Body of pancreas (tissue), 4 donors: ENCODE results near the gene TBC1D17. TPM values are rescaled to one million over a fixed set of nuclear protein-coding genes. Genes with fewer than 3 reads are reported as not detected.
A peak's percentile ranks its signal among the peaks of the same experiment; 100 is the strongest.

Experiments
- ATAC-seq: fragments of 150-250 bp; one replicate; pipeline ENCODE4 v1.9.1; 2016
- DNase-seq, 4 donors: peaks; one replicate each; pipeline ENCODE4 v3.0.0-alpha.2; 2019
- H3K27ac ChIP-seq, 4 donors: fragments of 200-600 bp; sonication (generic); 1 replicate in 3 of 4; 2 replicates in 1 of 4; pipeline versions ENCODE4 v1.5.1 to v1.6.1; 2016 to 2019; ENCODE audit warnings: mild to moderate bottlenecking in 1 of 4, mixed read lengths in 1 of 4, moderate library complexity in 1 of 4
- H3K27me3 ChIP-seq, 2 donors: fragments of 200-600 bp; sonication (generic); one replicate each; pipeline ENCODE4 v1.6.0; 2016; ENCODE audit warnings: mild to moderate bottlenecking in 1 of 2
- H3K36me3 ChIP-seq, 2 donors: fragments of 200-600 bp; sonication (generic); replicated peaks in 1 of 2; 2 replicates each; pipeline ENCODE4 v1.5.1; 2016; ENCODE audit warnings: low read depth in 2 of 2; ENCODE audit not compliant: insufficient read depth in 1 of 2
- H3K4me1 ChIP-seq: fragments of 200-600 bp; sonication (generic); one replicate; pipeline ENCODE4 v1.6.0; 2016
- H3K4me3 ChIP-seq, 2 donors: fragments of 200-600 bp; sonication (generic); 1 replicate in 1 of 2; 2 replicates in 1 of 2; pipeline ENCODE4 v1.5.1; 2016 to 2019
- H3K9me3 ChIP-seq, 3 donors: fragments of 200-600 bp; sonication (generic); 1 replicate in 2 of 3; 2 replicates in 1 of 3; pipeline ENCODE4 v1.5.1; 2016
- POLR2A ChIP-seq, 3 donors: fragments of 450-650 bp; IDR thresholded peaks; one replicate each; pipeline ENCODE4 v1.6.1; 2016; ENCODE audit warnings: antibody characterized with exemption in 3 of 3, mild to moderate bottlenecking in 2 of 3
- WGBS, 2 donors: methylation state at CpG; one replicate each; pipeline ENCODE4 v1.1.5; 2017; 5-methylcytosine and 5-hydroxymethylcytosine counted together
- intact Hi-C: fragments of 100-400 bp; cut with DNase I; formaldehyde crosslinking; loops from one replicate; pipeline ENCODE4 v1.15.1; 2023
- total RNA-seq, 2 donors: library from RNA; depleted of rRNA; stranded (reverse); fragments of >200 nt; gene quantifications; one replicate each; pipeline ENCODE4 v1.1.0, GENCODE V29; 2016
- TF ChIP-seq, protein P1 (sequence below), 7 experiments: fragments of 450-650 bp in 4 of 7; fragments of 200-600 bp in 3 of 7; sonication (generic) in 3 of 7; IDR thresholded peaks; one replicate each; pipeline ENCODE4 v1.5.1; 2016 to 2019; ENCODE audit warnings: antibody characterized with exemption in 7 of 7

The TBC1D17 gene
- total RNA-seq, 2 donors from 2014 or later: 25.9 to 37.6 TPM

DNA sequence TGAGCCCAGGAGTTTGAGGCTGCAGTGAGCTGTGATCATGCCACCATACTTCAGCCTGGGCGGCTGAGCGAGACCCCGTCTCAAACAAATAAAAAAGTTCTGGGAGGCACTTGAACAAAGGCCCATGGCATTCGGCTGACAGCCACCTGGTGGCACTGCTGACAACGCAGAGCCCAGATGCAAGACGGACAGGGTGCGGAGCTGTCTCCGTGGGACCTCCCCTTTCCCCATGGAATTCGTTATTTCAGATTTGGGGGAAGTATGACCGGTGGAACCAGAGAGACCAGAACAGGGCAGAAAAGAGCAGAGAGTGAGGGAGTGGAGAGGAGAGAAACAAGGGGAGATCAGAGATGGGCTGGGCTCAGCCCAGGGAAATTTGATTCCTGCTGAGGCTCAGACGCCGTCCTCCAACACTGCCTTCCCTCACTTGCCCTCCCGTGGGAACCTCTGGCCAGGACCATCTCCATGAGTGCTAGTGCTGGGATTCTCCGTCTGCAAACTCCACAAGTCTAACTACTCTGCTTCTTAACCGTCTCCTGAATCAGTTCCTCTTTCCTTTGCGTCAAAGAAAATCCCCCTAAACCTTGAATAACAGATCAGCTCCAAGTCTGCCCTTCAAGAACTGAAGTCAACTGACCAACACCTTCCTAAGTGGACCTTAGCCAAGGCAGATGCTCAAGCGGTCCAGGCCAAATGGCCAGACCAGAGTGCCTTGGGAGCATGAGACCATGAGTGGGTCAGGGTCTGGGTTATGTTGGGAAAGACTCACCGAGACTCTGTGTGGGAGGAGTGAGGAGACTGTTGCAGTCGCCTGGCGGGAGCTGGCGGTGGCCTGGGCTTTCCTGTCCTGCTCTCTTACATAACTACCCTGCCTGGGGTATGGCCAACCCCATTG, 39.6 kb downstream of the TBC1D17 start:
- WGBS, 2 donors: 85 to 92% methylated on average over 21 of the region's 21 CpGs

GRCh38 chr19:49918089-49918488, 40.6 kb downstream of the TBC1D17 start:
- Histone ChIP-seq H3K27ac (no peak overlapping the region), H3K27me3 (no peaks in the 10 kb centered on the region), H3K36me3 (no peaks in the 10 kb centered on the region), H3K9me3 (no peaks in the 10 kb centered on the region), H3K4me1 (no peaks in the 10 kb centered on the region), H3K4me3 (no peak overlapping the region)
- ATAC-seq (no peak), DNase-seq (no peak)
- 92 to 93% methylated on average over 8 of the region's 8 CpGs for WGBS, 2 donors
- intact Hi-C loops: no loop called here
- TF ChIP-seq, protein P1, sequence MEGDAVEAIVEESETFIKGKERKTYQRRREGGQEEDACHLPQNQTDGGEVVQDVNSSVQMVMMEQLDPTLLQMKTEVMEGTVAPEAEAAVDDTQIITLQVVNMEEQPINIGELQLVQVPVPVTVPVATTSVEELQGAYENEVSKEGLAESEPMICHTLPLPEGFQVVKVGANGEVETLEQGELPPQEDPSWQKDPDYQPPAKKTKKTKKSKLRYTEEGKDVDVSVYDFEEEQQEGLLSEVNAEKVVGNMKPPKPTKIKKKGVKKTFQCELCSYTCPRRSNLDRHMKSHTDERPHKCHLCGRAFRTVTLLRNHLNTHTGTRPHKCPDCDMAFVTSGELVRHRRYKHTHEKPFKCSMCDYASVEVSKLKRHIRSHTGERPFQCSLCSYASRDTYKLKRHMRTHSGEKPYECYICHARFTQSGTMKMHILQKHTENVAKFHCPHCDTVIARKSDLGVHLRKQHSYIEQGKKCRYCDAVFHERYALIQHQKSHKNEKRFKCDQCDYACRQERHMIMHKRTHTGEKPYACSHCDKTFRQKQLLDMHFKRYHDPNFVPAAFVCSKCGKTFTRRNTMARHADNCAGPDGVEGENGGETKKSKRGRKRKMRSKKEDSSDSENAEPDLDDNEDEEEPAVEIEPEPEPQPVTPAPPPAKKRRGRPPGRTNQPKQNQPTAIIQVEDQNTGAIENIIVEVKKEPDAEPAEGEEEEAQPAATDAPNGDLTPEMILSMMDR (IDR thresholded peaks at IDR 0.05): no peak
- TF ChIP-seq POLR2A (IDR thresholded peaks at IDR 0.05): no peak

More for the DNA sequence above, 39.6 kb downstream of the TBC1D17 start:
- intact Hi-C loops: no loop called here
- DNase-seq (no peak), ATAC-seq (peak; percentile 15)
- Histone ChIP-seq H3K4me3 (no peak overlapping the region), H3K27ac (no peak overlapping the region), H3K9me3 (no peaks in the 10 kb centered on the region), H3K27me3 (no peaks in the 10 kb centered on the region), H3K36me3 (no peaks in the 10 kb centered on the region), H3K4me1 (no peaks in the 10 kb centered on the region)
- TF ChIP-seq, protein P1 (IDR thresholded peaks at IDR 0.05): no peak

DNA sequence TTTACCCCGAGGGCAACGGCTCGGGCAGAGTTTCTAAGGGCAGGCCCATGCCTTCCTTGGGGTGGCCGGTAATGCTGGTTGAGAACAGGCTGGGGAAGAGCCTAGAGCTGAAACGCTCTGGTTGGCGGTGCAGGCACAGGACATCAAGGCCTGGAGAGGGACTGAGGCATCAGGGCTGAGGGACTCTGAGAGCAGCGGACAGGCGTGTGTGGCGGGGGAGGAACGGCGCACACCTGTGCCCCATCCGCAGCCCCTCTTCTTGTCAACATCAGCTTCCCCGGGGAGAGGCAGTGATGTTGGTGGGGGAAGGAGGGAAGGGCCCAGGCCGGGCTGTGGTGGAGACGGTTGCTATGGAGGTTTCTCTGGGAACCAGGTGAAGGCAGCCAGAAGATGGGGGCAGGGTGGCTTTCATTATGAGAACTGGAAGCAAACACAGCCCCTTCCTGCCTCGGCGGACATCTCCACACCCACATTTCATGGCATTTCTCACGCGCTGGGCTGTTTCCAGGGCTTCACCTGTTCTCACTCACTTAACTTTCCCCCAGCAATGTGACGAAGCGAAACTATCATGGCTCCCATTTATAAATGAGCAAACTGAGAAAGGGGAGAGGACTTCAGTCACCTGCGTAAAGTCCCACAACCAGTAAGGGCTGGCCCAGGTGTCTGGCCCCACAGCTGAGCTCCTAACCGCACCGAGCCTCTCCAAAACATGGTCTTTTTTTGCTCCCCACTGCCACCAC, 43.3 kb downstream of the TBC1D17 start:
- no peak for ATAC-seq
- H3K4me3 ChIP-seq: no peak overlapping the region
- TF ChIP-seq POLR2A (IDR thresholded peaks at IDR 0.05): no peak
- TF ChIP-seq, protein P1 (IDR thresholded peaks at IDR 0.05): no peak
- H3K36me3 ChIP-seq: peaks cover 0 to 6% of the 10 kb centered on the region in 2 donors
- H3K27ac ChIP-seq: no peak overlapping the region
- no peaks in the 10 kb centered on the region for H3K27me3 ChIP-seq
- no peak for DNase-seq
- no peaks in the 10 kb centered on the region for H3K9me3 ChIP-seq
- H3K4me1 ChIP-seq: no peaks in the 10 kb centered on the region
- WGBS, 2 donors: 78 to 83% methylated on average over 12 to 23 of the region's 24 CpGs
- intact Hi-C loops: no loop called here

- no peaks in the 10 kb centered on the region for H3K27me3 ChIP-seq
- no peak overlapping the region for H3K27ac ChIP-seq
- H3K9me3 ChIP-seq: no peaks in the 10 kb centered on the region
- DNase-seq (no peak), ATAC-seq (no peak)
- intact Hi-C loops: no loop called here
- no peaks in the 10 kb centered on the region for H3K4me1 ChIP-seq
- no peak overlapping the region for H3K4me3 ChIP-seq
- 81 to 90% methylated on average over 17 to 22 of the region's 22 CpGs for WGBS, 2 donors
- peaks cover 0 to 6% of the 10 kb centered on the region in 2 donors for H3K36me3 ChIP-seq
- TF ChIP-seq, protein P1 (IDR thresholded peaks at IDR 0.05): no peak
- no peak for TF ChIP-seq POLR2A (IDR thresholded peaks at IDR 0.05)
Observed at GRCh38 chr19:49921871-49922795, 44.6 kb downstream of the TBC1D17 start.
